NAMALWA (cell line): Measurements from ENCODE around the gene TAS2R60.
"Not testable (repeated sequence)": the region's sequence is repeated elsewhere in the genome, so short reads cannot be mapped to it uniquely, and the experiment has no call there.

Experiments used
- DNase-seq: peaks from one replicate; pipeline ENCODE4 v3.0.0-alpha.2; 2015; ENCODE audit warnings: low spot score

TAS2R60 gene

GRCh38 chr7:143444063-143444782, 970 bp downstream of the TAS2R60 start:
- DNase-seq: no peak

- DNase-seq: no peak
These were observed 1.5 kb downstream of the TAS2R60 start for GRCh38 chr7:143444785-143445184.

GRCh38 chr7:143447466-143447865, 4.2 kb downstream of the TAS2R60 start:
- DNase-seq: no peak

- no peak for DNase-seq
These were observed 5.2 kb downstream of the TAS2R60 start for GRCh38 chr7:143448429-143448828.

- DNase-seq: no peak
These were observed 6.5 kb downstream of the TAS2R60 start for GRCh38 chr7:143449793-143450192.

DNA sequence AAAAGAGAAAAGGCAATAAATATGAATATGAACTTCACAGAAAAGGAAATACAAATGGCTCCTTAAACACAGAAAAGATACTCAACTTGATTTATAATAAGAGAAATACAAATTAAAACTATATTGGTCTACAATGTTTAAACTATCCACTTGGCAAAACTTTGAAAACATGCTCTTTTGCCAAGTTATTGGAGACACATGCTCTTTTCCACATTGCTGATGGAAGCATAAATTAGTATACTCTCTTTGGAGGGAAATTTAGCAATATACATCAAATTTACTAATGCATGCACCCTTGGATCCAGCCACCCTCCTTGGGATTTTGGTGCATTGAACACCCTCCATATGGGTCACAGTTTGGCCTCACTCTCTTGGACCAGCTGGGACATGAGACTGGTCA, 7.9 kb downstream of the TAS2R60 start:
- no peak for DNase-seq

DNA sequence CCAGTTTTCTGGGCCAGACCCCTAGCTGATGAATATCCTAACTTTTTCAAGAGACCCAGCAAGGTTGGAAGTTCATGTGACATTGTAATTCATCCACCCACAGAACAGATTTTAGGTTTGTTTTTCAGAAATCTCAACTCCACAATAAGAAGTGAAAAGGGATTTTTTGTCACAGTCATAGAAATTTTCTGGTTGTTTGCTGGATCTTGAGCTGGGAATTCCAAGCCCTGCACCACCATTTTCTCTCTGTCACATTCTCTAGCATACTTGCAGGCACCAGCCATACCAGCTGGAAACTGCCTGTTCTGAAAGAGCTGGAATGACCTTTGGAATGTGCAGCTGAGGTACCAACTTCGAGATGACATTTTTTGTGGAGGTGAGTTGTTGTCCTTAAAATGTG, 8.5 kb downstream of the TAS2R60 start:
- no peak for DNase-seq

GRCh38 chr7:143452495-143452894, 9.2 kb downstream of the TAS2R60 start:
- no peak for DNase-seq

GRCh38 chr7:143454091-143454680, 10.9 kb downstream of the TAS2R60 start:
- DNase-seq: no peak

DNA sequence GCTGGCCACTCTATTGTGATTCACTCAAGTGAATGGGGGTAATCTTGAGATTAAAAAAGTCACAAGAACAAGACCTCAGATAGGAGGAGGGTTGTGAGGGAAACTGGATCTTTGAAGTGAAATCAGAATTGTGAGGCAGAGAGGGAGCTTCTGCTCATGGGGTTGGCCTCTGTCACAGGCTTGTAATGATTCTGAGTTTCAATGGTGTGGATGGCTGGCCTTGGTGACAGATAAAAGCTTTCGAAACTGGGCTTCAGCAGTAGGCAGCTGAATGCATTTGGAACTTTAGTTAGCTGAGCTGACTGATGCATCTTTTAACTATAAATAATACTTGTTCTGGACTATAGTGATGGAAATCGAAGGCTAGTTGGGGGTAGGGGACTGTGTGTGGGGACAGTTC, 12.2 kb downstream of the TAS2R60 start:
- DNase-seq: no peak

DNA sequence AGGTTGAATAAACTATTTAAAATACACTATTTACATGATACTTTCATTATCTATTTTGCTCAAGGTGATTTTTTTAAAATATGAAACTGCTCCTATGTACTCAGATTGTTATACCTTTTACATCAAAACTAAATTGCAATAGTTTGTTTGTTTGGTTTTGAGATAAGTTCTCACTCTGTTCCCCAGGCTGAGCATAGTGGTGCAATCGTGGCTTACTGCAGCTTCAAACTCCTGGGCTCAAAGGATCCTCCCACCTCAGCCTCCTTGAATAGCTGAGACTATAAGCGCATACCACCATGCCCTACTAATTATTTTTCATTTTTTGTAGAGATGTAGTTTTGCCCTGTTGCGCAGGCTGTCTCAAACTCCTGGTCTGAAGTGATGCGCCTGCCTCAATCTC, 12.7 kb downstream of the TAS2R60 start:
- DNase-seq: no peak

DNA sequence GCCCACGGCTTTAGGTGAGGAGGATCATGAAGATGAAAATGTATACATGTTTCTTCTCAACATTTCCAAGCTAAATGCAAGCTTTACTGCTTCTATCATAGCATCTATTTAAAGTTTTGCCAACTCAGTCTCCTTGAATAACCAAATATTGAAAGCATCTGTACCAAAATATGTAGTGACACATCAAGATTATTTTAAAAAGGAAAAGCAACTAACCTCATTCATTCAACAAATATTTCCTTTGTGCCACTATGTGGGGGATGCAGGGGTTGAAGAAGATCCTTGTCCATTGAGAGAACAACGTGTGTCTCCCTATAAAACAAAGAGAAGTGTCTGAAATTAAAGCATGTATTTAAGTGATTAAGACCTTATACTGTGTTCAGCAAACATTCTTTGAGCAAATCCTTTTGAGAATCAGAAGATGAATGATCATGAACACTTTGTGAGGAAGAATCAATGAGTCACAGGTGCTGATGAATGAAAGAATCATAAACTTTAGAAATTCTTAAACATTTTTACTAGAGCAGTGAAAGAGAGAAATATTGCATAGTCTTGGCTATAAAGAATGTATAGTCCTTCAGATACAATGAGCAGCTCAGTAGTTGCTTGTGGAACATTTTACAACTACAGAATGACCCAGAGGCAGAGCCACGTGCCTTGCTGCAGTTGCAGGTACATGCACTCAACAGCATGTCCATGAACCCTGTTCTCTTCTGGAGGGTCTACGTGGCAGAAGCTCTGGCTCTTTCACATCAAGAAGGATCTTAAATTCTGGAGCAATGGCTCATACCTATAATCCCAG, 13.9 kb downstream of the TAS2R60 start:
- no peak for DNase-seq

- no peak for DNase-seq
These were observed 15.0 kb downstream of the TAS2R60 start for GRCh38 chr7:143458263-143458662.

GRCh38 chr7:143458681-143459080, 15.4 kb downstream of the TAS2R60 start:
- DNase-seq: no peak

- no peak for DNase-seq
These were observed 16.1 kb downstream of the TAS2R60 start for GRCh38 chr7:143459359-143459758.

- DNase-seq: no peak
These were observed 17.2 kb downstream of the TAS2R60 start for GRCh38 chr7:143460271-143460979.

DNA sequence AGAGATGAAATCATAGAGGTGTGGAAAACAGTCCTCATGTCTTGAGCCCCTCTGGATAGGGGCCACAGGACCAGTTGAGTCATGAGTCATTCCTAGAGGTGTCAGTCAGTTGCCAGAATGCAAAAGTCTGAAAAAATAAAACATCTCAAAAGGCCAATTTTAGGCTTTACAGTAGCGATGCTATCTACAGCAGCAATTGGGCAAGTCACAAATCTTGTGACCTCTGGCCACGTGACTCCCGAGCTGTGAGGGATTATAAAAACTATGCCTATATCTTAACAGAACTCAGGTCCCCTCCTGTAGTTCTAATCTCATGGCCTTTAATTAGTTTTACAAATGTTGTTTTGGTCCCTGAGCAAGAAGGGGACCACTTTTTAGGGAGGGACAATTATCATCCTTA, 18.8 kb downstream of the TAS2R60 start:
- DNase-seq: no peak

DNA sequence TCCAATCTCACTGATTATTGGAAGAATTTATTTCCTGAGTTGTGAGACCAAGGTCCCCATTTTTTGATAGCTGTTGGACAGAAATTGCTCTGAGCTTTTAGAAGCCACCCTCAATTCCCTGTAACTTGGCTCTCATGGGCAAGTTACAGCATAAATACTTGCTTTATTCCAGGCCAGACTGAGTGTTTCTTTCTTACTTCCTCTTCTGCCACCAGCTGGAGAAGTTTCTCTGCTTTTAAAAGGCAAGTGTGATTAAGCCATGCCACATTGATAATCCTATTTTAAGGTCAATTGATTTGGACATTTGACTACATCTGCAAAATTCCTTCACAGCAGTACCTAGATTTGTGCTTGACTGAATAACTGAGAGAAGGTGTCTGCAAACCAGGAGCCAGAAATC, 20.3 kb downstream of the TAS2R60 start:
- no peak for DNase-seq

GRCh38 chr7:143463957-143464356, 20.7 kb downstream of the TAS2R60 start:
- no peak for DNase-seq

DNA sequence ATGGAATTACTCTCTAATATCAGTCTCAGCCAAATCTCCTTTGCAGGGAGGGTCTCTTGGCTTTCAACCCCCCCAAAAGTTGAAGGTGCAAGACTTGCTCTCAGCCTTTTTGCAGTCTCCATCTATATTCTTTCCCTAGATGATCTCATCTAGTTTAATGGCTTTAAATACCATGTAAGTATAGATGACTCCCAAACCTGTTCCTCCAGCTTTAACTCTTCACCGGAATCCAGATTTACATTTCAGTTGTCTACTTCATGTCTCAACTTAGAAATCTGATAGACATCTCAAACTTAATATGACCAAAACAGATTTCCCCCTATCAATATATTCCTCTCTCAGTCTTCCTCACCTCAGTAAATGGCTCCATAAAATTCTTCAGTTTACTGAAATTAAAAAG, 24.5 kb downstream of the TAS2R60 start:
- DNase-seq: no peak

GRCh38 chr7:143472071-143472689, 28.9 kb downstream of the TAS2R60 start:
- DNase-seq: not testable (repeated sequence)

- no peak for DNase-seq
These were observed 34.4 kb downstream of the TAS2R60 start, which contains the start of gene TAS2R41 for GRCh38 chr7:143477501-143478150. TSS of gene TAS2R41 (plus strand) at chr7:143477873. CDS start at chr7:143477873, 0 bp downstream.
